NCI-H524 (cell line): Measurements from ENCODE around the gene CNKSR3.

Source experiments
- DNase-seq, 2 experiments: peaks; one replicate each; lab custom pipeline; 2025; lab: John Stamatoyannopoulos, UW

CNKSR3 gene

DNA sequence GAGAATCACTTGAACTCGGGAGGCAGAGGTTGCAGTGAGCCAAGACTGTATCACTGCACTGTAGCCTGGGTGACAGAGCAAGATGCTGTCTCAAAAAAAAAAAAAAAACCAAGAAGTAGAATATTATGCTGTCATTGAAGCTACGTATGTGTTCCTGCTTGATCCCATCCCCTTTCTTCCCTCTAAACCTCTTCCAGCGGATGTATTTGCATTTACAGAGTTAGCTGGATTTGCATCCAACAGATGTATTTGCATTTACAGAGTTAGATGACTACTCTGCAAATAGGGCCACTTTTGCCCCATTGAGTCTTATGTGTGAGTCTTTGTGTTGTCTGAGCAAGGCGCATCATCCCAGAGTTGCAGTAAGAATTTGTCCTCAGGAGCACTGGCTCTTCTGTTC is 128.9 kb downstream of the CNKSR3 start:
- no peak for DNase-seq

DNA sequence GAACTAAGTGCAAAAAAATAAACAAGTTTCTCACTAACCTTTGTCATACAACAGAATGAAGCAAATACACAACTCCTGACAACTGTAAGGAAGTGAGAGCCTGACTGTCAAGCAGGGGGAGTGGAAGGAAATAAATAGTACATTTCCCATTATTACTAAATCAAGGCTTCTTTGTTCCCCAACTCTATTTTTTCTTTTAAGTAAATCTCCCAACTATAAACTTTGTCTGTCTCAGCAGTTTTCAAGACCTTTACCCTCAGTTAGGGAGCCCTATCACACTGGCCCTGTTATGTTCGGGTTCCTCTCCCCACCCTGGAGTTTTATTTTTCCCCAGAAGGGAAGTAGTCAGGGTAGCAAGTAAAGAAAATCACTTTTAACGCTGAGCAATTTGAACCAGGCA is 129.7 kb downstream of the CNKSR3 start:
- no peak for DNase-seq

DNA sequence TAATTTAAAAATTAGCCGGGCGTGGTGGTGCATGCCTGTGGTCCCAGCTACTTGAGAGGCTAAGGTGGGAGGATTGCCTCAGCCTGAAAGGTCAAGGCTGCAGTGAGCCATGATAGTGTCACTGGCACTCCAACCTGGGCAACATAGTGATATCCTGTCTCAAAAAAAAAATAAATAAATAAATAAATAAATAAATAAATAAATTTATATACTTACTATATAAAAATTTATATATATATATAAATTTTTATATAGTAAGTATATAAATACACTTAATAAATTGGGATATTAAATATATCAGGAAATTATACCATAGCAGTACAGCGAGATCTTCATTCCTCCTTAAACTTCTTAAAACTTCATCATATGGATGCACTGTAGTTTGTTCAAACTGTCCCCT is 130.9 kb downstream of the CNKSR3 start:
- no peak for DNase-seq

DNA sequence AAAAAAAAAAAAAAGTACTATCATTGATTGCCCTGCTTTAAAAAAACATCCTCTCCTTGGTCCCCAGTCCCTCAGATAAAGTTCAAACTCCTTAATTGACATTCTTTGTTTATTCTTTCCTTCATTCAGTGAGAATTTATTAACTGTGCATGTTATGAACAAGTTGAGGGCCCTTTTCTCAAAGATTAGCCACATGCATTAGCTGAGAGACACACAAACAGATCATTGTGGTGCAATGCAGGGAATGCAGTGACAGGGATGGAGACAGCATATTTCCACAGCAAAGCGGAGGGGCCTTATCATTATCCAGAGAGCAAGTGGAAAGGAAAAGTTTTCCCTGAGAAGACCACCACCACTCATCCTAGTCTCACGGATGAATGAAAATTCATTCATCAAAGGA is 132.0 kb downstream of the CNKSR3 start:
- no peak for DNase-seq

DNA sequence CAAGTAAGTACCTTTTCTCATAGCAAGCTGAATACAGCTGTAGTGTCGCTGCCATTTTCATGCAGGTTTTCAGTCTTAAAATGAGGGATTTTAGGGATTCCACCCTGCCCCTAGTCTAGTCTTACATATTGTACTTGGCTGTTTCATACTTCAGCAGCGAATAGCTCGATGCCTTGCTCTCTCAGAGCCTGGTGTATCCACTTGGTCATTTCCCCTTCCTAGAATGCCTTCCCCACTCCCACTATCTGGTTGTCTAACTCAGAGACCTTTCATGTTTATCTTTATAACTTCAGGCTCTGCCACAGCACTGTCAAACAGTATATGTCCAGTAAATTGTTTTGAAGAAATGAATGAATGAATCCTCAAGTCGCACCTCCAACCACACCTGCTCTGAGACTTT is 132.8 kb downstream of the CNKSR3 start:
- DNase-seq = no peak

DNA sequence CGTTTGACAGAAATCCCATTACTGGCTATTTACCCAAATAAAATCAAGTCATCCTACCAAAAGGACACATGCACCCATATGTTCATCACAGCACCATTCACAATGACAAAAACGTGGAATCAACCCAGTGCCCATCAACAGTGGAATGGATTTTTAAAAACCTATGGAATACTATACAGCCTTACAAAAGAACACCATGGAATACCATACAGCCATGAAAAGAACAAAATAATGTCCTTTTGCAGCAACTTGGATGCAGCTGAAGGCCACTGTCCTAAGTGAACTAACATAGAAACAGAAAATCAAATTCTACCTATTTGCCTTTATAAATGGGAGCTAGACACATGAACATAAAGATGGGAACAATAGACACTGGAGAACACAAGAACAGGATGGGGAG is 136.5 kb downstream of the CNKSR3 start:
- no peak for DNase-seq

DNA sequence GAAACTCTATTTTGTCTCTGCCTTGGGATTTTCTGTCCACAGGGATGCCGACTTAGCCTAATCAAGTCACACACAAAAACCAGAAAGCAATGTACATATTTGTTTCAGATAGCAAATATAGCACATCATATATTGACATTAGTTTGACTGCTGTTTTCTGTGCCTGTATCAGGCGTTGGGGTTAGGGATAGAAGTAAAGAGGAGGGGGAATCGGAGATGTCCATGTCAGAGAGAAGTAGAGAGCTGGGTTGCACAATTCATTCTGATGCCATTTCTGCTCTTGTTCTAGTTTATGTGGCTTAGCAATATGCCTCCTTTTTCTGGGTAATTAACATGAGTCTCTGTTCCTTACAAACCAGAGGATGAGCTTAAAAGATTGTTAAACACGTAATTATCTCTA is 139.2 kb downstream of the CNKSR3 start:
- no peak for DNase-seq

DNA sequence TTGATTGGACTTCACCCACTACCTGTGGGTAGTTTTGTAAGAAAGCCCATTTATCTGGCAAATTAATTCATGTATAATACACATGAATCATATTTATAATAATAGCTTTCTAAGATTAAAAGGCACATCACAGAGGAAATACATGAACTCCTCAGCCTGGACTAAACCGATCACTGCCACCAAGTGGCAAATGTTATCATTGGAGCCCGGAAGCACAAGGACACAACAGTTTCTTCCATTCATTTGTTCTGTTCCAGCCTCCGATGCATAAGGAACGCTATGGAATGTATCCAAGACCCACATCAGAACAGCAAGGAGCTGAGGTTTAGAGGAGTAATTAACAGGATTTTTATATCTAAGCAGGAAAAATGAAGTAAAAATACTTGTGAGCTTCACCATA is 139.9 kb downstream of the CNKSR3 start:
- peak in 1 of 2 experiments; percentile 49 for DNase-seq

DNA sequence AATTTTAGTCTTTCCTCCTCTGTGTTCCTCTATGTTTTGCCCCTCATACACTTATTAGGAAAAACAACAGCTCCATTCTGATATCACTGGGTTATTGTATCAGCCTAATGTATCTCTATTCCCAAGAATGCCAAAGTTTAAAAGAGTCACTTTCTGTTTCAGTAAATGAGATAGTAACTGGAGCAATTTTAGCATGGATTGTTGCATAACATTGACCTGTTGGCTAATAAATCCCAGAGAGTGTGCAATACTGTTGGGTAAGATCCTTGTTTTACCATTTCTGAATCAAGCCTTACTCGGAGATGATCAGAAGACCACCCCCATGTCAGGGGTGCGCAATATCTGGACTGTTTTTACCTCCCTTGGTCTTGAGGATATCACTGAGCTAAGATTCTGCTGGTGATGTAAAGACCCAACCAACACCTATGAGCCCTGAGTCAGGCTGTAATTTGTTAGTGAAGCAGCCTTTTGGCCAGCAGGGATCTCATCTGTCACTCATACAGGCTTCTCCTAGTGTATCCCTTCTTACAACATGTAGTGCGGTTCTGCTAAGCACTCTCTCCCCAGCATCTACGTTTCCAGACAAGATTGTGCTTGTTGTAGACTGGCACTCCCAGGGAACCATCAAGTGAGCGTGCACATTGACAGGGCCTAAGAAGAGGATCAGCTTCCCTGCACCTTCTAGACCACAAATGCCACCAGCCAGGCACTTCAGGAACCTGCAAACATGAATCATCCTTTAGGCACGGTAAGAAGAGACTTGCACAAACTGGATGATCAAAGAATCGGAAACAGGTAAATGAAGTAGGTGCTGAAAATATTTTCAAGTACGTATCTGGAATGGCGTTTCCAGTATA is 142.4 kb downstream of the CNKSR3 start:
- DNase-seq = no peak

DNA sequence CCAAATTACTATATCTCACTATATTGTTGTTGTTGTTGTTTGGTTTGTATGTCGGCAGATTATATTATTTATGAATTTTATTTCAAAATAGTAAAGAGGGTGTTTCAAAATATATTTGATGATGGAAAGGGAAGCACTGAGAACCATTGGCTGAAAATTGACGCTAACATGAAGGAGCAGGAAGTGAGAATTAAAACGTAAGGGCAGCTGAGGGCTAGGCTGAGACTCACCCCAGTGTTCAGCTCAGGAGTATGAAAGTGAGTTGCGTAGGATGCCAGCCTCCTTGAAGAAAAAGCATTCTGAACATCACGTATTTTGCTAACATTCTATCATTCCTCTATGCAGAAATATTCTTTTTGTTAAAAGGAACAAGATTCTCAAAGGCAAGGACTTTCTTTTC is 143.1 kb downstream of the CNKSR3 start:
- DNase-seq = no peak

DNA sequence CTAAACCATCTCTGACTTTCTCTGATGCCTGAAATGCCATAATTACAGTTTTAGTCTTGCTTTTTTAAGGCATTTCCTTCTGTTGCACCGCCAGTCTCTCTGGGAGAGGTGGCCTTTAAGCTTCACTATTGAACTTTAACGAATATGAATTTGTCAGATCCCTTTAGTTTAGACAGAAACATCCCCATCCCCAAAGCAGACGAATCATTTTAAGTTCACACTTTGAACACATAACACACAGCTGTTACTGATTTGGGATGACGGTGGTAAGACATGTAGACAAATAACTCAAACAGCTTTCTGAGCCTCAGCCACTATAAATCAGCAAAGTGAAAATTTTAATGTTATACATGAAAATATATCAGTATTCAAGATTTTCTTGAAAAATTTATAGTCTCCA is 146.7 kb downstream of the CNKSR3 start:
- no peak for DNase-seq

DNA sequence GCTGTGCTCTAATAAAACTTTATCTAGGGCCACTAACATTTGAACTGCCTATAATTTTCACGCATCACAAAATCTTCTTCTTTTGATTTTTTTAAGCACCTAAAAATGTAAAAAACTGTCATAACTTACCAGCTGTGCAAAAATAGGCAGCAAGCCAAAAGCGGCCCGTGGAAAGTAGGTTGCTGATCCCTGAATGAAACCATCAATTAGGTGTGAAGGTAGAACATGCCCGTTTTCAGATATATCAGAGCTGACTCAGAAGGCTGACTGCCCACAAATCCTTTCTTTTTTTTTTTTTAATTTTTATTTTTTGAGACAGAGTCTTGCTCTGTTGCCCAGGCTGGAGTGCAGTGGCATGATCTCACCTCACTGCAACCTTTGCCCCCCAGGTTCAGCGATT is 149.0 kb downstream of the CNKSR3 start:
- DNase-seq = no peak

DNA sequence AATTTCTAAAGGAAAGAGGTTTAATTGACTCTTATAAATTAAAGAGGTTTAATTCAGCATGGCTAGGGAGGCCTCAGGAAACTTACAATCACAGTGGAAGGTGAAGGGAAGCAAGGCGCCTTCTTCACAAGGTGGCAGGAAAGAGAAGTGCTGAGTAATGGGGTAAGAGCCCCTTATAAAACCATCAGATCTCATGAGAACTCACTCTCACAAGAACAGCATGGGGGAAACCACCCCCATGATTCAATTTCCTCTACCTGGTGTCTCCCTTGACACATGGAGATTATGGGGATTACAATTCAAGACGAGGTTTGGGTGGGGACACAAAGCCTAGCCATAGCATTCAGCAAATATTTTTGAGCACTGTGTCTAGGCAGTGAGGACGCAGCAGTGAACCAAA is 150.0 kb downstream of the CNKSR3 start:
- no peak for DNase-seq

DNA sequence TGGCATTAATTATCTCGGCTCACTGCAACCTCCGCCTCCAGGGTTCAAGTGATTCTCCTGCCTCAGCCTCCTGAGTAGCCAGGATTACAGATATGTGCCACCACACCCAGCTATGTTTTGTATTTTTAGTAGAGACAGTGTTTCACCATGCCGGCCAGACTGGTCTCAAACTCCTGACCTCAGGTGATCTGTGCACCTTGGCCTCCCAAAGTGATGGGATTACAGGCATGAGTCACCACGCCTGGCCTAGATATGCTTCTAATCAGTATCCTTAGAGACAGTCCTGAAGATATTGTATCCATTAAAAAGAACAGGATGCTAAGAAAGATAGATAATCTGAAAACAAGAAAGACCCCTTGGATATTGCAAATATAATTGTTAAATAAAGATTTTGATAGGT is 150.8 kb downstream of the CNKSR3 start:
- no peak for DNase-seq

DNA sequence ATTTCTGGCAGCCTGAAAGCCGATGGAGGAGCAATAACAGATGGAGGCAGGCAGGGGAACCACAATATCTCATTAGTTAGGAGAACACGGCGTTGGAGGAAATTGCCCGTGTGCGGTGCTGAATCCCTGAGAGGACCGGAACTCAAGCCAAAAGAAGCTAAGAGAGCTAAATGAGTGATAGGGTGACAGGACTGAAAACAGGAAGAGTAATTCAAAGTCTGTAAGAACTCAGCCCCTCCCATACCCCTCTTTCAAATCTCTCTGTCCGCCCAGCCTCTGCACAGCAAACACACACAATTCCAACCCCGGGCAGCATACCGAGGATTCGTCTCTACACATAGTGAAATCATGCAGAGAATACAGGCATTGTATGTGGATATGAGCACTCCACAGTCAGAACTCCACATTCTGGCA is 151.3 kb downstream of the CNKSR3 start:
- peak in 1 of 2 experiments; percentile 21 for DNase-seq

DNA sequence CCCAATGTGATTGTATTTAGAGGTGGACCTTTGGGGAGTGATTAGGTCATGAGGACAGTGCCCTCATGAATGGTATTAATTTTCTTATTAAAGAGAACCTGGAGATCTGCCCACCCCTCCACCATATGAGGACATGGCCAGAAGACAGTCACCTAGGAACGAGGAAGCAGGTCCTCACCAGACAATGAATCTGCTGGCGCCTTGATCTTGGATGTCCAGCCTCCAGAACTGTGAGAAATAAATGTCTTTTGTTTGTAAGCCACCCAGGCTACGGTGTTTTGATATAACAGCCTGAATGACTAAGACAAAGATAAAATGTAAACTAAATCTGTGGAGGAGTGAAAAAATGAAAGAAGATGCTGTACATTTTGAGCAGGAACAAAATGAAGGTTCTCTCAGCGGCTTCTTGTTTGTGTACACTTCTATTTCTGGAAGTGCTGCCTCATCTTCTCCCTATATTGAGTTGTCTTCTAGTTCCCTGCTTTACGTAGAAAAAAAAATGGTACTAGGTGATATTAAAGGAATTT is 152.4 kb downstream of the CNKSR3 start:
- no peak for DNase-seq

DNA sequence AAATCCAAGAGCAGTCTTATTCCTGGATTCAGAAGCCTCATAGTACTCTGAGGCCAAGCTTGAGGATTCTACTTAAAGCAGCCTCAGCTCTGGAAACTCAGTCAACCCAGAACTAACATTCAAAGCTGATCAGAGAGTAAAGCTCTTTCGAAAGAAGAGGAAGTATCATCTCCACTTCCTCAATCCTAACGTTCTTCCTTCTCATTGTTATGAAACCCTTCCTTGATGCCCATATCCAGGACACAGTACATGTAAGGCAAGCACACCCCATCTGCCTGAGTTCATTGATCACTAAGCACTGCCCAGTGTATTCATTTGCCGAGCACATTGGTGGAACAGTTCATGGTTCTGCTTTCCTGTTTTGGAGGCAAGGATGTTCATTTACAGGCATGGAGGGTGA is 153.8 kb downstream of the CNKSR3 start, which contains the start of gene IPCEF1:
TSS of gene IPCEF1 (minus strand) at position 114 of the 400 bp plus-strand sequence. CDS start 90,856 bp downstream, outside the sequence.
- DNase-seq = no peak

DNA sequence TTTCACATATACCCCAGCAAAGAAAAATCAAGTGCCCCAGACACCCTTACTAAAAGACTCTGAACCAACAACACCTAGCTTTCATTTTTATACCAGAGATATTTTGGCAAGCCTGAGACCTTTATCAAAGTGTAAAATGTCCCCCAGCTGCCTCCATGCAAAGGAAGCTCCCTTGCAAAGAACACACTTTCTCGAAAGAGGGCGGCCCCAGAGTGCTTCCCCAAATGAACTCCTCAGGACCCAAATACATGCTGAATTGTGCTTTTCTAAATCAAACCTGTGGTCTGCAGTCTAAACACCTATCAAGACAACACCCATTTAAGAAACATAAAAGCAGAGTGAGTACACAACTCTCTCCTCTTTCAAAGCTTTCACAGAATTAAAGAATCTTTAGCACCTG is 154.4 kb downstream of the CNKSR3 start:
- no peak for DNase-seq

DNA sequence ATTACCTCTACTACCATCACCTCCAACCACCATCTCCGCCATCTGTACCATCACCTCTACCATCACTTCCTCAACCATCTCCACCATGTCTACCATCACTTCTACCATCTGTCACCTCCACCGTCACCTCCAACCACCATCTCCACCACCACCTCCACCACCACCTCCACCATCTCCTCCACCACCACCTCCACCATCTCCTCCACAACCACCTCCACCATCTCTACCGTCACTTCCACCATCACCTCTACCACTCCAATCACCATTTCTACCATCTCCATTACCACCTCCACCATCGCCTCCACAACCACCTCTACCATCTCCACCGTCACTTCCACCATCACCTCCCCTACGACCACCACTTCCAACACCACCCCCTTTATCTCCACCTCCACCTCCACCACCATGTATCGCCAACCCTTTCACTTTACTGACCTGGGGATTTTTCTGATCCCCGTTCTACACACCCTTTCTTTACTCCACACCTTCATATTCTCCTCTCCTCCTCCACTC is 156.2 kb downstream of the CNKSR3 start:
- no peak for DNase-seq

DNA sequence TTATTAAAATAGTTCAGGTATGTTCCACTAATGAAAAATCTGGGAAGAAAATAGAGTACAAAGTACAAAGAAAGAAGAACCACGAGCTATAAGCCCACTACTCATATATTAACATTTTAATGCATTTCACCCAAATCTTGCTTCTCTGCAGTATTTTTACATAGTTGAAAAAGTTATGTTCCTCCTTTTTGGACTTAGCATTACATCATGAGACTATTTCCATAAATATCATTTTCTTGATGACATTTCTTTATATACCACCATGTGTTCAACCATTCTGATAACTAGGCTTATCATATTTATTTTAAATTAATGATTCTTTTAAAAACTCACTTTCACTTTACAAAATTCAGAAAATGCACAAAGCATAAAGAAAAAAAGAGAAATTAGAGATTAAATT is 156.9 kb downstream of the CNKSR3 start:
- DNase-seq = no peak

DNA sequence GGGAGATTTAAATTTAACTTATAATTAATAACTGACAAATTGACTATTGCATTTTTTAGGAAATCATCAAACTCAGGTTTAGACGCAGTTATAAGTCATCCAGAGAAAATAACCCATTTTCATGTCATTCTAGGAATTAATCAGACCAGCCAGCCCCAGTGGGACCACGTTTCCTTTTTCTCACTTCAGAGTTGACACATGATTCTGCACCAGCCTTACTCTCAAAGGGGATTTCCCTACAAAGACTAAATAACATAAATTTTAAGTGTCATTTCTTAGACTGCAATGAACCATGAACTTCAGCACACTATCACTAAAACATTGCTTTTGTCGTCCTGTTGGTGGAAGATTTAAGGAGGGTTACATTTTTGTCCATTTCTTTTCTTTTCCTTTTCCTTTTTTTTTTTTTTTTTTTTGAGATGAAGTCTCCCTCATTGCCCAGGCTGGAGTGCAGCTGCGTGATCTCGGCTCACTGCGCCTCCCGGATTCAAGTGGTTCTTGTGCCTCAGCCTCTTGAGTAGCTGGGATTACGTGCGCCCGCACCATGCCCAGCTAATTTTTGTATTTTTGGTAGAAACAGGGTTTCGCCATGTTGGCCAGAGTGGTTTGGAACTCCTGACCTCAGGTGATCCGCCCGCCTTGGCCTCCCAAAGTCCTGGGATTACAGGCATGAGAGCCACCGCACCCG is 157.4 kb downstream of the CNKSR3 start:
- DNase-seq = peak; percentile 18 to 68

DNA sequence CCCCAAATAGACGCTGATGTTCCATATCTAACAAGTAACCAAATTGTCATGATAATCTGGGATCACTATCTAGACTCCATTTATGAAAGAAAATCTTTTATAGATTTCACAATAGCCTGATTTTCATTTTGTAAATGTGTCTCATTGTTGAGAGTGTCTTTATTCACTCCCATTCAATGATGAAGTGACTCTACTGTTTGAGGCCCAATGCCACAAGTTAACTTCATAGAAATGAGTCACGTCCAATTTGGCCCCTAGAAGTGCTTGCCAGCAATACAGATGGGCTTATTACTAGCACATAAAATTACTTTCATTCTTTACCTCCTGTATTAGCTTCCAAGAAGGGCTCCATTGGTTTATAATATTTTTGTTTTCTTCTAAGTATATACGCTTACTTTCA is 160.2 kb downstream of the CNKSR3 start:
- no peak for DNase-seq

DNA sequence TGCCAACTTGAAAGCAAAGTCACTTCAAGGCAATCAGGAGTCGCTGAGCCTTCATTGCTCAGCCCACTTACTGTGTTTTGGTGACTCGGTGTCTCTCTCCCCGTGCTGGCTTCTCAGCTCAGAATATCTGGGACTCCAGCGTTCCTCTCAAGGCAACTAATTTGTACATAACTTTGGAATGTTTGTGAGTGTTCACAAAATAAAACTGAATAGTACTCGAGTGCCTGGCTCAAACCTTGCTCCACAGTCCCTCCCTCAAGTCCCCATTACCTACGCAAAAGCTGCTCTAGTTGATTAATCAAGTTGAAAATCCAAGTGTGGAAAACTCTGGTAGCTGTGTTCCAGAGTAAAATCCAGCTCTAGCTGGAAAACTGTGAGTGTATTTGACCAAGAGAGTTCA is 162.5 kb downstream of the CNKSR3 start:
- no peak for DNase-seq
